ENCODE results near the gene ESF1.
"Not testable (repeated sequence)": the region's sequence is repeated elsewhere in the genome, so short reads cannot be mapped to it uniquely, and the experiment has no call there.

Gene ESF1

DNA sequence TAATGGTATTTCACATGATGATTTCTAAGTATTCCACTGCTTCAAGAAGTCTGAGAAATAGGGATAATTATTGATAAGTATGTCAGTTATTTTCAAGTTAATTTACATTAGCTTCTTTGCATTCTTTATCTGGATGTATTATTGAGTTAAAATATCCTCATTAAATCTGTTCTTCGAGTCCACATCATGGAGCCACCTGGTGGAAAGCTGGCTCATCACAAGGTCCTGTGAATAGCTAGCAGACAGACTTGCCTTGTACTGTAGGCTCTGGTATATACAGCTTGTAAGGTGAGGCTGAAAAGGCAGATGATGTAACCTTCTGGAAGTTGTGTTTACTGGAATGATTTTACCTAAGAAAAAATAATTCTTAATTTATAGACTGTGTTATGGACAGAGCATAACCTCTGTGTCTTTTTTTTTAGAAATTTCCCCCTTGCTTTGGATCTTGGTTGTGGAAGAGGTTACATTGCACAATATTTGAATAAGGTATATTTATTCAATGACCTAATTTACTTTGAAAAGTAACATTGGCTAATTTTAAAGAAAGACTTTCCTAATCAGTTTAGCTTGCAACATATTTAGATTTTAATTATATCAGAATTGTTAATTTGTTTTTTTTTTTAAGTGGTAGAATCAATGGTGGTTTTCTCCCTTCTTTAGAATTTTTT is 3.6 kb upstream of the ESF1 start:
- DNase-seq (ENCODE audit: low spot score): peak; percentile 76

- DNase-seq (ENCODE audit: low spot score): no peak
Measured at GRCh38 chr20:13786143-13786828, 1.6 kb upstream of the ESF1 start.

GRCh38 chr20:13784271-13784892 is 337 bp downstream of the ESF1 start:
- no peak for DNase-seq (ENCODE audit: low spot score)

- no peak for DNase-seq (ENCODE audit: low spot score)
Measured at GRCh38 chr20:13783528-13783927, 1.2 kb downstream of the ESF1 start.

DNA sequence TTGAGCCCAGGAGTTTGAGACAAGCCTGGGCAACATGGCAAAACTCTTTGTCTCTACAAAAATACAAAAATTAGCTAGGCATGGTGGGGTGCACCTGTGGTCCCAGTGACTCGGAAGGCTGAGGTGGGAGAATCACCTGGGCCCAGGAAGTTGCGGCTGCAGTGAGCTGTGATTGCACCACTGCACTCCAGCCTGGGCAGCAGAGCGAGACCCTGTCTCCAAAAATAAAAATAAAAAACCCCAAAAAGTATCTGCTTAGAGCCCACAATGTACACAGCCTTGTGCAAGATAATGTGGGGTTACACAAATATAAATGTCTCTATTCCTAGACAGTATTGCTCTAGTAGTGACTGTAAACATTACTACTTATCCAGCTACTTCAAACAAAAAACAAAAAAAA is 5.9 kb downstream of the ESF1 start:
- no peak for DNase-seq (ENCODE audit: low spot score)

- no peak for DNase-seq (ENCODE audit: low spot score)
Measured at GRCh38 chr20:13777171-13777601, 7.5 kb downstream of the ESF1 start.

DNA sequence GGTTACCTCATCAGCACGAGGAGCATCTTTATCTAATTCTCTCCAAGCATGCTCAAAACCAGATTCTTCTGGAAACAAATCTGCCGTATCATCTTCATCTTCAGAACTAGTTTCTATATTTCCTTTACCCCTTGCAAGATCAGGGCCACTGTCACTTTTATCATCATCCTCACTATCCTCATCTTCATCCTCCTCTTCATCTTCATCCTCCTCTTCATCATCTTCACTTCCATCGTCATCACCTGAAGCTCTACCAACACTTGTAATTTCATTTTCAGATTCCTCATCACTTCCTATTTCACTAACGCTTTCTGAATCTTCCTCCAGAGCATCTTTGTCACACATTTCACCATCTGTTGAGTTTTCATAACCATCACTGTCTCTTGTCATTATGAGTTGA is 8.9 kb downstream of the ESF1 start:
- no peak for DNase-seq (ENCODE audit: low spot score)

DNA sequence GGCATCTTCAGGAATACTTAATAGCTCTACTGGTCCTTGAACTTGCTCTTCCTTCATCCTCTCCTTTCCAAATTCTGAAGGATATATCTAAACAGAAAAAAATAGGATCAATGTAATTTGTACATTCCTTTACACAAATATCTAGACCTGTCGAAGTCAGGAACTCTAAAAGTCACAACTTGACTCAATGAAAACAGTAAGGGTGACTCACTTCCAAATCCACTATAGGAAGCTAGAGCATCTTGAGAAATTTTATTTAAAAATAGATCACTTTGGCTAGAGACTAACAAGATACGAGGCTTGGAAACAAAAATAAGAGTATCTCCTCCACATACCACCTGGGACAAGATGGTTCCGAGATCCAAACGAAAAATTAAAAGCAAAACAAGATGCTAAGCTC is 12.2 kb downstream of the ESF1 start:
- no peak for DNase-seq (ENCODE audit: low spot score)

DNA sequence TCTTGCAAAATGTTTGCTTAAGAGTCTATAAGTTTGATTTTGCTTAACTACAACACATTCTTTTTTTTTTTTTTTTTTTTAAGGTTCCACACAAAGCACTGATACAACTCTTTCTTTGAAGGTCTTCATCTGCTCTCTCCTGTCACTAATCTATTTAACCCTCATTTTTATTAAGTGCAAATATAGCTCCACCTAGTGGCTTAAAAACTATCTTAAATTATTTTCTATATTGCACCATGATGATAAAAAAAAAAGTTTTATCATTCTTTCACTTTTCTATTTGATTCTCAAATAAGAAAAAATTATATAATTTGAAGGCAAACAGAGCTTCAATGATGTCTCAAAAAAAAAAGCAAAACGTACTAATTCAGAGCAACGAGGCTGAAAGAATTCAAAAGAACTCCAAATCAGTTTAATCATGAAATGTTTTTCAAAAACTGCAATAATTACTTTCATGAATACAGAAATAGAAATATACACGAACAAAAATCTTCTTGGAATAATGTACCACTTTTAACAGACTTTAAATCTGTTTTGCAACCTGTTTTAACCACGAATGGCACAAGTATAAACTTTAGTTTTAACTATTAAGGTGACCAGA is 12.8 kb downstream of the ESF1 start:
- no peak for DNase-seq (ENCODE audit: low spot score)

- no peak for DNase-seq (ENCODE audit: low spot score)
Measured at GRCh38 chr20:13770141-13770540, 14.6 kb downstream of the ESF1 start.

- no peak for DNase-seq (ENCODE audit: low spot score)
Measured at GRCh38 chr20:13765868-13766416, 18.8 kb downstream of the ESF1 start.

DNA sequence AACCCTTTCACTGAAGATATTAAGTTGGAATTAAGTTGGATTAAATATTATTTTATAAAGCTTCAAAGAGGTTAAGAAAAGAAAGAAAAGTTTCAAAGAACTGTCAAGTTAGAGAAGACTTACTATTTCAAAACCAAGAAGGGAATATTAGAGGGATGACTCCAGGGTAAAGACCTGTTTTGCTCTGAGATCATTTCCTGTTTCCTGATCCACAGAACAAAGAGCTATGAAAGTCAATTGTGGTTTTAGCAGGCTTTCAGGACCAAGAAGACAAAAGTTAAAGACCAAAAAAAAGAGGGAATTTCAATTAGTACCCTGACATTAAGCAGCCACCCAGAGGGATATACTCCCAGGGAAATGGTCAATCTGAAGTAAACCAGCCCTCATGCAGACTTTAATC is 19.4 kb downstream of the ESF1 start:
- DNase-seq (ENCODE audit: low spot score): no peak

GRCh38 chr20:13760451-13760946 is 24.2 kb downstream of the ESF1 start:
- DNase-seq (ENCODE audit: low spot score): not testable (repeated sequence)

GRCh38 chr20:13758884-13759283 is 25.8 kb downstream of the ESF1 start:
- DNase-seq (ENCODE audit: low spot score): no peak

GRCh38 chr20:13756551-13756950 is 28.2 kb downstream of the ESF1 start:
- no peak for DNase-seq (ENCODE audit: low spot score)

GRCh38 chr20:13755809-13756208 is 28.9 kb downstream of the ESF1 start:
- no peak for DNase-seq (ENCODE audit: low spot score)

DNA sequence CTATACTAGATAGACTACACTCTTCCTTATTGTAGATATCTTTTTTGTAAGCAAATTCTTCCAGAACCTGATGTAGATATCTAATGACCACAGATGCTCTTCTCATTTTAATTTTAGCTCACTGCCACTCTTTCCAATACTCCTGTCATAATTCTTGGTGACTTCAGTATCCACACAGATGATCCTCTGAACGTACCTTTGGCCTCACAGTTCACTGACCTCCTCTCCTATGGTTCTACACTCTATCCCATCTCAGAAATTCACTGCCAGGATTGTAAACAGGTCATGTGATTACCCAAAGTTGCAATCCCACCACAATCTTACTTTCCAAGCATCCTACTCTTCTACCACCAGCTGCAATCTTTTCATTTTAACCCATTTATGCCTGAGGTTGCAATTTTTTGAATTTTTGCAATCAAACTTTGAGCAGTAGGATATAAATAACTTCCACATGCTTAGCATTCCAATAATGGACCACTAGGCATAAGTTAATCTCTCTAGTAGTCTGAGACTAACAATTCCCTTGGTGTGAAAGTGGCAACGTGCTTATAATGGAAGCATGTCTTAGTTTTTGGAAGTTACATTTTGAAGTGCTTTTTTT is 31.2 kb downstream of the ESF1 start:
- DNase-seq (ENCODE audit: low spot score): no peak

DNA sequence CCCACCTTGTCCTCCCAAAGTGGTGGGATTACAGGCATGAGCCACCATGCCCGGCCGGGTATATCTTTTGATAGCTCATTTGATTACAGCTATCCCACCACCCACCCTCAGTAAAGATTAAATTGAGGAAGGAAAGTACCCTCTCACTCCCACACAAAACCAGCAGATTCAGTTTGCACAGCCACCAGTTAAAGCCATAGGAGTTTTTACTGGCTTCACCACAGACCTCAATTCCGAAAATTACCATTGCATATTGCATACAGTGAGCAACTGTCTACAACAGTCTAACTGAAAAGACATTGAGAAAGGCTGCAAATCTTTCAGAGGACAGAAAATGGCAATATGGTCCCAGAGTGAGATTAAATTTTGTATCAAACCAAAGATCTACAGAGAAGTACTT is 34.9 kb downstream of the ESF1 start:
- no peak for DNase-seq (ENCODE audit: low spot score)

- DNase-seq (ENCODE audit: low spot score): no peak
Measured at GRCh38 chr20:13745784-13746183, 38.9 kb downstream of the ESF1 start.

DNA sequence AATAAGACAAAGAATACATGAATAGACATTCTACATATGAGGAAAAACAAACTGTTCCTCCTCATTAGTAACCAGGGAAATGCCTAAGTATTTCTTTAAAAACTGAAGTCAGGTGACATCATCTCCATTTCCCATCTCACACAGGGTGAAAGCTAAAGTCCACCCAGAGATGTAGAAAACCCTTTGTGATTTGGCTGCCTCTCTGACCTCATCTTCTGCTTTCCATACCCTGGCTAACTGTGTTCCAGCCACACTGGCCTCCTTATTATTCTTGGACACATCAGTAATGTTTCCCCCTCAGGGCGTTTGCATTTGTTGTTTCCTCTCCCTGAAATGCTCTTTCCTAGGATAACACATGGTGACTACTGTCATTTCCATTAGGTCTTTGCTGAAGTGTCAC is 40.4 kb downstream of the ESF1 start:
- DNase-seq (ENCODE audit: low spot score): no peak

GRCh38 chr20:13741879-13742278 is 42.8 kb downstream of the ESF1 start:
- no peak for DNase-seq (ENCODE audit: low spot score)

Measured in HuH-7.5 (cell line).